ENCODE results near the gene ZNF830. TPM values are rescaled to one million over a fixed set of nuclear protein-coding genes. Genes with fewer than 3 reads are reported as not detected.
"Not testable (repeated sequence)": the region's sequence is repeated elsewhere in the genome, so short reads cannot be mapped to it uniquely, and the experiment has no call there.

ZNF830 gene
- polyA plus RNA-seq, 1 of the 3 experiments (the other 2 are of a cell fraction): 8.8 TPM

- H3K9me3 ChIP-seq; H3K9ac ChIP-seq; H3K27ac ChIP-seq (ENCODE audit: low read depth in 2 of 2, low read length in 1 of 2); DNase-seq; H3K79me2 ChIP-seq (ENCODE audit: insufficient read depth); H3K9me2 ChIP-seq; H3K4me2 ChIP-seq; POLR2A ChIA-PET; H3K27me3 ChIP-seq (ENCODE audit: insufficient read depth); H4K20me1 ChIP-seq (ENCODE audit: insufficient read depth); H2AFZ ChIP-seq (ENCODE audit: low read depth); H3K4me3 ChIP-seq (ENCODE audit: low read depth in 2 of 2, low read length in 1 of 2): not testable (repeated sequence)
- peaks cover 22% of the 10 kb centered on the region for H3F3A ChIP-seq (replicated peaks; ENCODE audit: insufficient read depth)
- H3K4me1 ChIP-seq (ENCODE audit: control insufficient read depth in 1 of 2, insufficient read depth in 2 of 2, low read depth in 1 of 2, low read length in 1 of 2): peaks cover 4 to 22% of the 10 kb centered on the region in 2 experiments; a peak in 2 of 4 replicates
- CTCF ChIA-PET: interaction anchor here (0.9 kb wide), 1 partner anchor 17 kb away, joined by 3 read pairs; no protein-coding TSS in a partner anchor
- peaks cover 25 to 46% of the 10 kb centered on the region in 2 experiments for H3K36me3 ChIP-seq (replicated peaks in 1 of 2; ENCODE audit: control insufficient read depth in 1 of 2, insufficient read depth in 2 of 2, low read length in 1 of 2)
- WGBS (ENCODE audit: low lambda C conversion rate): 99% methylated on average over 12 of the region's 14 CpGs
Observed at GRCh38 chr17:35000965-35001364, 39.6 kb downstream of the ZNF830 start.

GRCh38 chr17:35001549-35001948 lies 40.2 kb downstream of the ZNF830 start:
- peak; percentile 71 for TF ChIP-seq NFIC (IDR thresholded peaks at IDR 0.05; ENCODE audit: borderline replicate concordance)
- no peak for TF ChIP-seq CTCF (IDR thresholded peaks at IDR 0.05)
- no peak overlapping the region for H3K4me3 ChIP-seq (ENCODE audit: low read depth in 2 of 2, low read length in 1 of 2)
- no peak for DNase-seq
- no peaks in the 10 kb centered on the region for H4K20me1 ChIP-seq (ENCODE audit: insufficient read depth)
- peaks cover 23 to 40% of the 10 kb centered on the region in 2 experiments for H3K36me3 ChIP-seq (replicated peaks in 1 of 2; ENCODE audit: control insufficient read depth in 1 of 2, insufficient read depth in 2 of 2, low read length in 1 of 2)
- peaks cover 4 to 22% of the 10 kb centered on the region in 2 experiments; a peak in 2 of 4 replicates for H3K4me1 ChIP-seq (ENCODE audit: control insufficient read depth in 1 of 2, insufficient read depth in 2 of 2, low read depth in 1 of 2, low read length in 1 of 2)
- POLR2A ChIA-PET: no interaction called here
- no peak overlapping the region for H3K4me2 ChIP-seq
- no peak overlapping the region for H2AFZ ChIP-seq (ENCODE audit: low read depth)
- no peaks in the 10 kb centered on the region for H3K9me3 ChIP-seq
- 65% methylated on average over 2 of the region's 2 CpGs for WGBS (ENCODE audit: low lambda C conversion rate)
- CTCF ChIA-PET: interaction anchor here (0.7 kb wide), 1 partner anchor 117 kb away, joined by 3 read pairs; no protein-coding TSS in a partner anchor
- no peak overlapping the region for H3K27ac ChIP-seq (ENCODE audit: low read depth in 2 of 2, low read length in 1 of 2)
- H3F3A ChIP-seq (replicated peaks; ENCODE audit: insufficient read depth): peaks cover 26% of the 10 kb centered on the region
- H3K9me2 ChIP-seq: no peaks in the 10 kb centered on the region
- H3K79me2 ChIP-seq (ENCODE audit: insufficient read depth): no peaks in the 10 kb centered on the region
- no peaks in the 10 kb centered on the region for H3K27me3 ChIP-seq (ENCODE audit: insufficient read depth)
- H3K9ac ChIP-seq: no peak overlapping the region

- Histone ChIP-seq H3K9me2 (no peaks in the 10 kb centered on the region), H3F3A (replicated peaks; ENCODE audit: insufficient read depth) (peaks cover 15% of the 10 kb centered on the region), H3K27ac (ENCODE audit: low read depth in 2 of 2, low read length in 1 of 2) (no peak overlapping the region; a peak in 1 of 4 replicates), H3K79me2 (ENCODE audit: insufficient read depth) (no peaks in the 10 kb centered on the region), H3K9ac (no peak overlapping the region), H3K9me3 (no peaks in the 10 kb centered on the region), H4K20me1 (ENCODE audit: insufficient read depth) (no peaks in the 10 kb centered on the region), H2AFZ (ENCODE audit: low read depth) (no peak overlapping the region), H3K4me1 (ENCODE audit: control insufficient read depth in 1 of 2, insufficient read depth in 2 of 2, low read depth in 1 of 2, low read length in 1 of 2) (peaks cover 3 to 9% of the 10 kb centered on the region in 2 experiments; a peak in 2 of 4 replicates), H3K27me3 (ENCODE audit: insufficient read depth) (no peaks in the 10 kb centered on the region), H3K4me2 (no peak overlapping the region), H3K36me3 (replicated peaks in 1 of 2; ENCODE audit: control insufficient read depth in 1 of 2, insufficient read depth in 2 of 2, low read length in 1 of 2) (peaks cover 27 to 39% of the 10 kb centered on the region in 2 experiments), H3K4me3 (ENCODE audit: low read depth in 2 of 2, low read length in 1 of 2) (no peak overlapping the region)
- POLR2A ChIA-PET: no interaction called here
- CTCF ChIA-PET: interaction anchor here (1.1 kb wide), 1 partner anchor 21 kb away, joined by 3 read pairs; no protein-coding TSS in a partner anchor
- TF ChIP-seq NFIC (IDR thresholded peaks at IDR 0.05; ENCODE audit: borderline replicate concordance): peak; percentile 56; the same call in 1 of the 2 replicates
- TF ChIP-seq ELF1 (IDR thresholded peaks at IDR 0.05): no peak
- no peak for DNase-seq
- 80% methylated on average over 15 of the region's 15 CpGs for WGBS (ENCODE audit: low lambda C conversion rate)
Observed at GRCh38 chr17:35002876-35003551, 41.7 kb downstream of the ZNF830 start.
